Measurements from ENCODE around the gene CTPS2.

CTPS2 gene

DNA sequence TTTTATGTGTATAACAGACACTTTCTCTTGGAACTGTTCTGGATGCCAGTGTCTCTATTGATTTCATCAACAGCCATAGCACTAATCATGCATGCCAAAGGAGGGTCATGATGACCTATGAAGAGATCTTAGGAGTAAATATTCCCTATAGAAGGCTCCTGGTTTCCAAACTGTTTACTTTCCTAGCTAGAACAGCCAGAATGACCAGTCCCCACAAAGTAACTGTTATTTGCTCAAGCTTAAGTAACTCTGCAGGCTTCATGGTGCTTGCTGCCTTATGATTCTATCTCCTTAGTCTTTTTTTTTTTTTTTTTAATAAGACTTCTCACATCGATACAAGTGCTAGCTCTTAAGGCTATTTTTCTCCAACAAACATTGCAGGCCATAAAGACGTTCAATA lies 50.1 kb downstream of the CTPS2 start:
- no CpG with 5 or more reads among the region's 2 CpGs for WGBS (ENCODE audit: extremely low coverage, insufficient coverage, low lambda C conversion rate)
- no peak overlapping the region for H2BK5ac ChIP-seq (ENCODE audit: low read length)

DNA sequence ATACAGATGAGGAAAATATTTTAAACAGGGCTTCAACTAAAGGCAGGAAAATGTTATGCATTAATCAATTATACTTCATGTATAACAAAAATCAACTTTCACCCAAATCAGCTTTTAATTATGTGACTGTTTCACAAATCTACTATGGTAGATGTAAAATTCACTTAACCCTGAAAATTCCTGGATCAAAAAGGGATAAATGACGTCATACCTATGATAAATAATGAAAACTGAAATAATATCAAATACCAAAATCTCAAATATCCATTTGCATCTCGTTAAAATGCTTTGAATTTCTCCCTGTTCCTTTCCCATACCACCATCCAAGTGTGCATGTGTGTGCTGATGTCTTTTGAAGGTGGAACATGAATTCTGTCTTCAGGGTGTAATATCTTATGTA lies 51.0 kb downstream of the CTPS2 start:
- Histone ChIP-seq H3K4ac (ENCODE audit: low read depth, low read length) (no peak overlapping the region), H4K5ac (ENCODE audit: low read length) (no peak overlapping the region), H4K8ac (ENCODE audit: low read depth, low read length) (no peak overlapping the region), H3K23ac (ENCODE audit: low read length) (no peak overlapping the region), H3K27ac (ENCODE audit: low read depth, low read length) (no peak overlapping the region), H3K4me2 (ENCODE audit: low read length) (no peak overlapping the region), H3K9ac (ENCODE audit: low read length) (no peak overlapping the region), H3K79me1 (ENCODE audit: low read length) (no peaks in the 10 kb centered on the region), H3K4me3 (ENCODE audit: low read length) (no peak overlapping the region), H3K27me3 (ENCODE audit: insufficient read depth, low read length, poor library complexity) (no peaks in the 10 kb centered on the region), H2BK120ac (ENCODE audit: low read depth, low read length) (no peak overlapping the region), H3K36me3 (ENCODE audit: control insufficient read depth, insufficient read depth, low read length) (no peaks in the 10 kb centered on the region), H3K18ac (ENCODE audit: low read length) (no peak overlapping the region), H2BK5ac (ENCODE audit: low read length) (no peak overlapping the region), H2BK15ac (replicated peaks; ENCODE audit: low read depth) (no peak overlapping the region), H3K4me1 (ENCODE audit: control insufficient read depth, low read depth, low read length) (no peaks in the 10 kb centered on the region), H2AK5ac (ENCODE audit: low read length) (no peak overlapping the region), H3K56ac (ENCODE audit: low read length) (no peak overlapping the region), H3K79me2 (ENCODE audit: control insufficient read depth, insufficient read depth, low read length) (no peaks in the 10 kb centered on the region)
- no CpG with 5 or more reads among the region's 2 CpGs for WGBS (ENCODE audit: extremely low coverage, insufficient coverage, low lambda C conversion rate)
- no peak for DNase-seq

More for the DNA sequence above, 50.1 kb downstream of the CTPS2 start:
- H3K4ac ChIP-seq (ENCODE audit: low read depth, low read length): no peak overlapping the region
- DNase-seq: no peak
- no peak overlapping the region for H3K23ac ChIP-seq (ENCODE audit: low read length)
- no peaks in the 10 kb centered on the region for H3K79me2 ChIP-seq (ENCODE audit: control insufficient read depth, insufficient read depth, low read length)
- H3K4me2 ChIP-seq (ENCODE audit: low read length): no peak overlapping the region
- H3K27me3 ChIP-seq (ENCODE audit: insufficient read depth, low read length, poor library complexity): no peaks in the 10 kb centered on the region
- H4K8ac ChIP-seq (ENCODE audit: low read depth, low read length): no peak overlapping the region
- H3K9ac ChIP-seq (ENCODE audit: low read length): no peak overlapping the region
- H2BK120ac ChIP-seq (ENCODE audit: low read depth, low read length): no peak overlapping the region
- no peak overlapping the region for H4K5ac ChIP-seq (ENCODE audit: low read length)
- no peak overlapping the region for H3K4me3 ChIP-seq (ENCODE audit: low read length)
- H3K4me1 ChIP-seq (ENCODE audit: control insufficient read depth, low read depth, low read length): no peaks in the 10 kb centered on the region
- H3K36me3 ChIP-seq (ENCODE audit: control insufficient read depth, insufficient read depth, low read length): no peaks in the 10 kb centered on the region
- no peaks in the 10 kb centered on the region for H3K79me1 ChIP-seq (ENCODE audit: low read length)
- H2AK5ac ChIP-seq (ENCODE audit: low read length): no peak overlapping the region
- H2BK15ac ChIP-seq (replicated peaks; ENCODE audit: low read depth): no peak overlapping the region
- no peak overlapping the region for H3K56ac ChIP-seq (ENCODE audit: low read length)
- no peak overlapping the region for H3K27ac ChIP-seq (ENCODE audit: low read depth, low read length)
- H3K18ac ChIP-seq (ENCODE audit: low read length): no peak overlapping the region

- Histone ChIP-seq H3K18ac (ENCODE audit: low read length) (no peak overlapping the region), H3K4ac (ENCODE audit: low read depth, low read length) (no peak overlapping the region), H3K36me3 (ENCODE audit: control insufficient read depth, insufficient read depth, low read length) (no peaks in the 10 kb centered on the region), H3K4me3 (ENCODE audit: low read length) (no peak overlapping the region), H2AK5ac (ENCODE audit: low read length) (no peak overlapping the region), H3K9ac (ENCODE audit: low read length) (no peak overlapping the region), H3K79me1 (ENCODE audit: low read length) (no peaks in the 10 kb centered on the region), H3K27ac (ENCODE audit: low read depth, low read length) (no peak overlapping the region), H3K27me3 (ENCODE audit: insufficient read depth, low read length, poor library complexity) (no peaks in the 10 kb centered on the region), H2BK5ac (ENCODE audit: low read length) (no peak overlapping the region), H4K5ac (ENCODE audit: low read length) (no peak overlapping the region), H2BK120ac (ENCODE audit: low read depth, low read length) (no peak overlapping the region), H3K4me1 (ENCODE audit: control insufficient read depth, low read depth, low read length) (no peaks in the 10 kb centered on the region), H2BK15ac (replicated peaks; ENCODE audit: low read depth) (no peak overlapping the region), H3K4me2 (ENCODE audit: low read length) (no peak overlapping the region), H4K8ac (ENCODE audit: low read depth, low read length) (no peak overlapping the region), H3K79me2 (ENCODE audit: control insufficient read depth, insufficient read depth, low read length) (no peaks in the 10 kb centered on the region), H3K56ac (ENCODE audit: low read length) (no peak overlapping the region), H3K23ac (ENCODE audit: low read length) (no peak overlapping the region)
- no peak for DNase-seq
- no CpG with 5 or more reads among the region's 1 CpG for WGBS (ENCODE audit: extremely low coverage, insufficient coverage, low lambda C conversion rate)
Measured at GRCh38 chrX:16659321-16659720, 53.1 kb downstream of the CTPS2 start.

- H4K8ac ChIP-seq (ENCODE audit: low read depth, low read length): no peak overlapping the region
- no peaks in the 10 kb centered on the region for H3K79me1 ChIP-seq (ENCODE audit: low read length)
- H3K18ac ChIP-seq (ENCODE audit: low read length): no peak overlapping the region
- no peak overlapping the region for H2BK120ac ChIP-seq (ENCODE audit: low read depth, low read length)
- no CpG with 5 or more reads among the region's 2 CpGs for WGBS (ENCODE audit: extremely low coverage, insufficient coverage, low lambda C conversion rate)
- no peak overlapping the region for H3K4me3 ChIP-seq (ENCODE audit: low read length)
- H3K4ac ChIP-seq (ENCODE audit: low read depth, low read length): no peak overlapping the region
- no peaks in the 10 kb centered on the region for H3K36me3 ChIP-seq (ENCODE audit: control insufficient read depth, insufficient read depth, low read length)
- no peak overlapping the region for H2BK15ac ChIP-seq (replicated peaks; ENCODE audit: low read depth)
- H3K9ac ChIP-seq (ENCODE audit: low read length): no peak overlapping the region
- no peak overlapping the region for H2BK5ac ChIP-seq (ENCODE audit: low read length)
- H3K23ac ChIP-seq (ENCODE audit: low read length): no peak overlapping the region
- no peak overlapping the region for H3K56ac ChIP-seq (ENCODE audit: low read length)
- H3K4me1 ChIP-seq (ENCODE audit: control insufficient read depth, low read depth, low read length): no peaks in the 10 kb centered on the region
- no peak overlapping the region for H4K5ac ChIP-seq (ENCODE audit: low read length)
- no peak overlapping the region for H2AK5ac ChIP-seq (ENCODE audit: low read length)
- DNase-seq: no peak
- no peaks in the 10 kb centered on the region for H3K79me2 ChIP-seq (ENCODE audit: control insufficient read depth, insufficient read depth, low read length)
- no peak overlapping the region for H3K27ac ChIP-seq (ENCODE audit: low read depth, low read length)
- H3K27me3 ChIP-seq (ENCODE audit: insufficient read depth, low read length, poor library complexity): no peaks in the 10 kb centered on the region
- no peak overlapping the region for H3K4me2 ChIP-seq (ENCODE audit: low read length)
Measured at GRCh38 chrX:16658284-16658683, 54.2 kb downstream of the CTPS2 start.

- H4K5ac ChIP-seq (ENCODE audit: low read length): no peak overlapping the region
- no peak overlapping the region for H2BK5ac ChIP-seq (ENCODE audit: low read length)
- no peak overlapping the region for H3K27ac ChIP-seq (ENCODE audit: low read depth, low read length)
- no peaks in the 10 kb centered on the region for H3K79me1 ChIP-seq (ENCODE audit: low read length)
- H3K9ac ChIP-seq (ENCODE audit: low read length): no peak overlapping the region
- H2BK15ac ChIP-seq (replicated peaks; ENCODE audit: low read depth): no peak overlapping the region
- no CpG with 5 or more reads among the region's 3 CpGs for WGBS (ENCODE audit: extremely low coverage, insufficient coverage, low lambda C conversion rate)
- H3K56ac ChIP-seq (ENCODE audit: low read length): no peak overlapping the region
- no peak overlapping the region for H3K23ac ChIP-seq (ENCODE audit: low read length)
- no peaks in the 10 kb centered on the region for H3K27me3 ChIP-seq (ENCODE audit: insufficient read depth, low read length, poor library complexity)
- no peak overlapping the region for H2BK120ac ChIP-seq (ENCODE audit: low read depth, low read length)
- no peak overlapping the region for H4K8ac ChIP-seq (ENCODE audit: low read depth, low read length)
- no peaks in the 10 kb centered on the region for H3K4me1 ChIP-seq (ENCODE audit: control insufficient read depth, low read depth, low read length)
- no peak overlapping the region for H3K4me3 ChIP-seq (ENCODE audit: low read length)
- no peak overlapping the region for H3K4me2 ChIP-seq (ENCODE audit: low read length)
- no peak for DNase-seq
- no peaks in the 10 kb centered on the region for H3K79me2 ChIP-seq (ENCODE audit: control insufficient read depth, insufficient read depth, low read length)
- no peak overlapping the region for H3K4ac ChIP-seq (ENCODE audit: low read depth, low read length)
- no peak overlapping the region for H3K18ac ChIP-seq (ENCODE audit: low read length)
- H3K36me3 ChIP-seq (ENCODE audit: control insufficient read depth, insufficient read depth, low read length): no peaks in the 10 kb centered on the region
- H2AK5ac ChIP-seq (ENCODE audit: low read length): no peak overlapping the region
Measured at GRCh38 chrX:16654093-16654492, 58.4 kb downstream of the CTPS2 start.

- no CpG with 5 or more reads among the region's 7 CpGs for WGBS (ENCODE audit: extremely low coverage, insufficient coverage, low lambda C conversion rate)
- H2BK5ac ChIP-seq (ENCODE audit: low read length): no peak overlapping the region
- no peak for DNase-seq
Measured at GRCh38 chrX:16653424-16653823, 59.0 kb downstream of the CTPS2 start.

More at GRCh38 chrX:16653424-16653823, 59.0 kb downstream of the CTPS2 start:
- no peak overlapping the region for H3K9ac ChIP-seq (ENCODE audit: low read length)
- no peak overlapping the region for H3K4me2 ChIP-seq (ENCODE audit: low read length)
- H4K8ac ChIP-seq (ENCODE audit: low read depth, low read length): no peak overlapping the region
- H3K4me1 ChIP-seq (ENCODE audit: control insufficient read depth, low read depth, low read length): no peaks in the 10 kb centered on the region
- no peaks in the 10 kb centered on the region for H3K79me2 ChIP-seq (ENCODE audit: control insufficient read depth, insufficient read depth, low read length)
- H3K56ac ChIP-seq (ENCODE audit: low read length): no peak overlapping the region
- H2BK15ac ChIP-seq (replicated peaks; ENCODE audit: low read depth): no peak overlapping the region
- no peak overlapping the region for H2BK120ac ChIP-seq (ENCODE audit: low read depth, low read length)
- no peaks in the 10 kb centered on the region for H3K36me3 ChIP-seq (ENCODE audit: control insufficient read depth, insufficient read depth, low read length)
- H3K27me3 ChIP-seq (ENCODE audit: insufficient read depth, low read length, poor library complexity): no peaks in the 10 kb centered on the region
- no peak overlapping the region for H3K4me3 ChIP-seq (ENCODE audit: low read length)
- H3K23ac ChIP-seq (ENCODE audit: low read length): no peak overlapping the region
- no peak overlapping the region for H3K4ac ChIP-seq (ENCODE audit: low read depth, low read length)
- no peak overlapping the region for H4K5ac ChIP-seq (ENCODE audit: low read length)
- H3K27ac ChIP-seq (ENCODE audit: low read depth, low read length): no peak overlapping the region
- no peak overlapping the region for H2AK5ac ChIP-seq (ENCODE audit: low read length)
- no peak overlapping the region for H3K18ac ChIP-seq (ENCODE audit: low read length)
- no peaks in the 10 kb centered on the region for H3K79me1 ChIP-seq (ENCODE audit: low read length)

Measured in mesendoderm (in vitro differentiated cells).